Heart left ventricle (tissue), 16 donors: Measurements from ENCODE around the gene EARS2. TPM values are rescaled to one million over a fixed set of nuclear protein-coding genes. Genes with fewer than 3 reads are reported as not detected.

Source experiments
- ATAC-seq, 4 donors: fragments of 200-7000 bp; cut with Tn5 transposase; one replicate each; pipeline ENCODE4 v1.9.1; 2020 to 2022; ENCODE audit warnings: moderate library complexity in 4 of 4, mild to moderate bottlenecking in 3 of 4, moderate number of reproducible peaks in 1 of 4
- DNase-seq, 5 donors: peaks; one replicate each; pipeline ENCODE4 v3.0.0-alpha.2; 2020
- H3K27ac ChIP-seq, 12 donors: fragments of 200-600 bp; sonication (generic) in 4 of 12; one replicate each; pipeline versions ENCODE4 v1.5.0 to v1.8.0; 2016 to 2022; ENCODE audit warnings: mild to moderate bottlenecking in 2 of 12
- H3K27me3 ChIP-seq, 9 donors: fragments of 200-600 bp; sonication (generic) in 2 of 9; one replicate each; pipeline versions ENCODE4 v1.5.1 to v1.8.0; 2016 to 2022; ENCODE audit warnings: mild to moderate bottlenecking in 3 of 9
- H3K36me3 ChIP-seq, 9 donors: fragments of 200-600 bp; sonication (generic) in 2 of 9; one replicate each; pipeline versions ENCODE4 v1.5.0 to v1.8.0; 2018 to 2022; ENCODE audit warnings: mild to moderate bottlenecking in 2 of 9
- H3K4me1 ChIP-seq, 12 donors: fragments of 200-600 bp; sonication (generic) in 4 of 12; one replicate each; pipeline versions ENCODE4 v1.5.0 to v1.8.0; 2016 to 2022; ENCODE audit warnings: mild to moderate bottlenecking in 3 of 12
- H3K4me3 ChIP-seq, 12 donors: fragments of 200-600 bp; sonication (generic) in 4 of 12; one replicate each; pipeline versions ENCODE4 v1.5.0 to v1.8.0; 2017 to 2022; ENCODE audit warnings: mild to moderate bottlenecking in 9 of 12, moderate library complexity in 4 of 12
- H3K9me3 ChIP-seq, 12 donors: fragments of 200-600 bp; sonication (generic) in 4 of 12; one replicate each; pipeline versions ENCODE4 v1.5.0 to v1.8.0; 2016 to 2022; ENCODE audit warnings: mild to moderate bottlenecking in 1 of 12
- CTCF ChIP-seq, 12 donors: fragments of 200-600 bp; sonication (generic) in 4 of 12; IDR thresholded peaks; one replicate each; pipeline versions ENCODE4 v1.5.0 to v1.8.0; 2018 to 2022; ENCODE audit warnings: antibody characterized with exemption in 12 of 12, mild to moderate bottlenecking in 5 of 12
- POLR2A ChIP-seq, 2 donors: fragments of 450-650 bp; IDR thresholded peaks; one replicate each; pipeline ENCODE4 v1.6.1; 2017; ENCODE audit warnings: antibody characterized with exemption in 2 of 2, mild to moderate bottlenecking in 2 of 2, moderate library complexity in 2 of 2
- WGBS, 4 donors: extraction: QIAGEN DNeasy Blood & Tissue Kit in 2 of 4; methylation state at CpG; one replicate each; pipeline versions ENCODE4 v1.1.5 to v1.1.7; 2013 to 2018; 5-methylcytosine and 5-hydroxymethylcytosine counted together
- intact Hi-C, 10 donors: fragments of 100-400 bp; cut with DNase I; formaldehyde crosslinking; loops; one replicate each; pipeline versions ENCODE4 v1.11.1 to v1.14.2; 2022
- polyA plus RNA-seq, 2 donors: library from polyadenylated mRNA; stranded (reverse); fragments of 200-250 nt; gene quantifications; one replicate each; pipeline ENCODE4 v1.2.3, GENCODE V29; 2013
- total RNA-seq, 9 donors: library from RNA; depleted of rRNA in 2 of 9; stranded (reverse); fragments of >200 nt in 2 of 9; fragmentation: NEBNext Ultra II Directional in 3 of 9; extraction: Animal tissue kit (Norgen Biotek cat#: 25700) in 3 of 9; gene quantifications; one replicate each; pipeline versions ENCODE4 v1.1.0 to v1.2.4, GENCODE V29; 2016 to 2023
- donor health status: ischemic (EF 13 %, LVEDD 7.1; RV severe dilation, severe dysfunction).
- donor health status: healthy with polysubstance abuse.
- donor health status: DM: no; HTN: yes; CAD: no.
- donor health status: DM: no; HTN: no; CAD: no.
- donor health status: ischemic (EF 25% LVEDD 6.9; RV normal size, moderate dysfunction).
- donor health status: ischemic (EF 25% LVEDD 5.7; RV mildly dilated, moderate dysfunction).
- donor health status: healthy.
- donor health status: DM: yes; HTN: yes; CAD: no.
- donor health status: ischemic (EF 35%, LVEDD 5.7; RV mildly dilated, moderate dysfunction).
- donor health status: nonischemic (EF 11% LVEDD 7.7; RV severe dilation, severe dysfunction).
- donor health status: DM: yes; HTN: yes; CAD: no.
- donor health status: PGD.
- donor health status: ischemic (EF 29% LVEDD 5.4; RV normal size, mild dysfunction).
- donor health status: nonischemic (EF 23%, LVEDD 6.1; RV moderate dilation, normal function).

Gene EARS2
- total and polyA plus RNA-seq, 11 donors = 12.2 to 37.0 (median 21.5) TPM

GRCh38 chr16:23508589-23509440 lies 48.3 kb downstream of the EARS2 start:
- peaks cover 4 to 55% (median 27%) of the 10 kb centered on the region in 12 donors for H3K4me1 ChIP-seq
- peak overlapping the region; percentile 65 to 98 (median 78) for H3K4me3 ChIP-seq
- no peaks in the 10 kb centered on the region for H3K27me3 ChIP-seq
- H3K36me3 ChIP-seq = no peaks in the 10 kb centered on the region
- H3K27ac ChIP-seq = peak overlapping the region in 9 of 12 donors; percentile 3 to 92 (median 86)
- 15 to 21% (median 18%) methylated on average over 28 of the region's 28 CpGs for WGBS, 4 donors
- peak in 1 of 5 donors; percentile 33 for DNase-seq
- H3K9me3 ChIP-seq = no peaks in the 10 kb centered on the region
- TF ChIP-seq POLR2A (IDR thresholded peaks at IDR 0.05) (no peak), CTCF (IDR thresholded peaks at IDR 0.05) (no peak)
- intact Hi-C loops = loop anchor here in 2 of 10 donors (2.0 to 5.0 kb wide), 2 partner anchors 48 to 88 kb away; partner anchors contain the start of genes EARS2 (in 1 of the 2), NDUFAB1 (in 1 of the 2) and UBFD1 (in 1 of the 2)
- peak in 1 of 4 donors; percentile 3 for ATAC-seq

DNA sequence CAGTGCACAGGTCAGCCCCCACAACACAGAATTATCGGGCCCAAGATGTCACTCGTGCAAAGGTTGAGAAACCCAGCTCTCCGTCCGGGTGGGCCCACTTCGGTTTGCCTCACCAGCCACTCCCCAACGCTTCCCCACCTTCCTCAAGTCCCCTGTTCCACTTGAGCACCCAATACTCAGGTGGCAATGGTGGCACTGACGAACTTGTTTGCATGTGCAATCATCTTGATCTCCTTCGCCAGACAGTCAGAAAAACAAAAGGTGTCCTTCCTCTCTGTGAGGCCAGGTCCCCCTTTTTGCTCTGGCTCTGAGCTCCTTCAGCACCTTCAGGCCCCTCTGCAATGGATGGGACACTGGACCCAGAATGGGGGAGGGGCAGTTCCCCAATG lies 50.5 kb downstream of the EARS2 start:
- peaks cover 4 to 77% (median 34%) of the 10 kb centered on the region in 12 donors for H3K4me1 ChIP-seq
- H3K27me3 ChIP-seq = no peaks in the 10 kb centered on the region
- H3K36me3 ChIP-seq = peaks cover 0 to 8% (median 0%) of the 10 kb centered on the region in 9 donors
- H3K9me3 ChIP-seq = no peaks in the 10 kb centered on the region
- ATAC-seq (no peak), DNase-seq (no peak)
- H3K27ac ChIP-seq = peak overlapping the region in 1 of 12 donors; percentile 16
- no peak overlapping the region for H3K4me3 ChIP-seq
- intact Hi-C loops = loop anchor here in 1 of 10 donors (5.0 kb wide), 1 partner anchor 91 kb away; the partner anchor contains the start of gene NDUFAB1
- TF ChIP-seq POLR2A (IDR thresholded peaks at IDR 0.05) (no peak), CTCF (IDR thresholded peaks at IDR 0.05) (no peak)
- WGBS, 4 donors = 92 to 98% (median 97%) methylated on average over 8 of the region's 8 CpGs

DNA sequence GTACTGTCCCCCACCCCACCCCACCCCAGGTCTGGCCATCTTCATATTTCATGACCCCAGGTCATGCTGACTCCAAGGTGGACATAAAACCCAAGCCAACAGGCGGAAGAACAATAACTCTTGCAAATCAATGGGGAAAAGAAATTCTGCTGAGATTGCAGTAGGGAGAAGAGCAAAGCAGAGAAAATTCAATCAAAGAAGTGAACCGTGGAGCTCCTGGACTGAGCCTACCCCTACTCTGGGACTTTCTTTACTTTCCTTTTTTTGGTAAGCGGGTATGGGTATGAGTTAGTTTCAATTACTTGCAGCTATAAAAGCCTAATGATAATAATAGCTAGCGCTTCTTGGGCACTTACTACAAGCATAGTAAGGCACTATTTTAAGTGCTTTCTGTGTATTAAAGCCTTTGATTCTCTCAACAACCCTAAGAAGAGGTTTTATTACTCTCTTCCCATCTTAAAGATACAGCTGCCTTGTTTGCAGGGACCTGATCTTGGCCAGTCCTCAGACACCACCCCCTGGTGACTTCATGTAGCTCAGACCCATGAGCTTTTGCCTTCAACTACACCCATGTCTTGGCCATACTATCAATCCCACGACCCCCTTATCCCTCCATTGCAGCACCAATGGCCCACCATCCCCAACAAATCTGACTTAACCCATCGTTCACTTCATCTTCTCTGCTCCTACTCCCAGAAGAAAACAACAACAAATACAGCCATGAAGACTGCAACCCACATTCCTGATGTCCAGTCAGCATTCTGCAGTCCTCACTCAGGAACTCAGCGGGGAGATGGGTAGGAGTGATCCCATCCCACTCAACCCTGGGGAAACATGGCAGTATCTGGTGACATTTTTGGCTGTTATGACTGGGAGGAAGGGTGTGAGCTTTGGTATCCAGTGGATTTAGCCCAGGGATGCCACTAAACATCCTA lies 51.2 kb downstream of the EARS2 start:
- no peak for DNase-seq
- ATAC-seq = no peak
- no peaks in the 10 kb centered on the region for H3K9me3 ChIP-seq
- H3K4me3 ChIP-seq = no peak overlapping the region
- H3K27me3 ChIP-seq = no peaks in the 10 kb centered on the region
- peaks cover 4 to 83% (median 34%) of the 10 kb centered on the region in 12 donors for H3K4me1 ChIP-seq
- peak overlapping the region in 2 of 12 donors; percentile 16 to 68 for H3K27ac ChIP-seq
- no peak for TF ChIP-seq POLR2A (IDR thresholded peaks at IDR 0.05)
- TF ChIP-seq CTCF (IDR thresholded peaks at IDR 0.05) = no peak
- WGBS, 4 donors = 85 to 89% (median 88%) methylated on average over 7 of the region's 7 CpGs
- intact Hi-C loops = loop anchor here in 1 of 10 donors (5.0 kb wide), 1 partner anchor 91 kb away; the partner anchor contains the start of gene NDUFAB1
- H3K36me3 ChIP-seq = peaks cover 0 to 8% (median 0%) of the 10 kb centered on the region in 9 donors
